Stomach (tissue), 9 donors: Measurements from ENCODE around the gene LHFPL3. TPM values are rescaled to one million over a fixed set of nuclear protein-coding genes. Genes with fewer than 3 reads are reported as not detected.
"Not testable (repeated sequence)": the region's sequence is repeated elsewhere in the genome, so short reads cannot be mapped to it uniquely, and the experiment has no call there.

ENCODE experiments used
- DNase-seq, 2 donors: peaks; one replicate each; pipeline versions ENCODE4 v3.0.0 to v3.0.0-alpha.2; 2013 to 2019
- H3K27ac ChIP-seq, 5 donors: fragments of 200-600 bp in 4 of 5; sonication (generic) in 4 of 5; one replicate each; pipeline ENCODE4 v1.5.1; 2013 to 2019; ENCODE audit warnings: mild to moderate bottlenecking in 1 of 5, moderate library complexity in 1 of 5
- H3K27me3 ChIP-seq, 3 donors: fragments of 200-600 bp; sonication (generic); one replicate each; pipeline ENCODE4 v1.5.1; 2017 to 2019; ENCODE audit warnings: mixed run types in 1 of 3
- H3K36me3 ChIP-seq, 4 donors: fragments of 200-600 bp; sonication (generic); 1 replicate in 3 of 4; 2 replicates in 1 of 4; pipeline ENCODE4 v1.5.1; 2016 to 2019
- H3K4me1 ChIP-seq, 4 donors: fragments of 200-600 bp; sonication (generic); one replicate each; pipeline ENCODE4 v1.5.1; 2016 to 2019
- H3K4me3 ChIP-seq, 4 donors: fragments of 200-600 bp; sonication (generic) in 3 of 4; one replicate each; pipeline ENCODE4 v1.5.1; 2016 to 2019; ENCODE audit warnings: mild to moderate bottlenecking in 1 of 4
- H3K9me3 ChIP-seq, 4 donors: fragments of 200-600 bp; sonication (generic); one replicate each; pipeline ENCODE4 v1.5.1; 2016 to 2019
- CTCF ChIP-seq, 7 experiments: fragments of 450-650 bp in 4 of 7; fragments of 200-600 bp in 3 of 7; sonication (generic) in 3 of 7; IDR thresholded peaks; one replicate each; pipeline ENCODE4 v1.5.1; 2016 to 2019; ENCODE audit warnings: antibody characterized with exemption in 7 of 7, control low read depth in 2 of 7, mild to moderate bottlenecking in 1 of 7
- EP300 ChIP-seq: sonication (generic); formaldehyde crosslinking; IDR thresholded peaks from one replicate; pipeline ENCODE4 v1.6.1; 2017; ENCODE audit warnings: antibody characterized with exemption
- POLR2A ChIP-seq, 4 donors: fragments of 450-650 bp; IDR thresholded peaks; one replicate each; pipeline ENCODE4 v1.6.1; 2016; ENCODE audit warnings: antibody characterized with exemption in 4 of 4, control low read depth in 2 of 4, mild to moderate bottlenecking in 1 of 4, moderate library complexity in 1 of 4
- POLR2AphosphoS5 ChIP-seq, 3 donors: sonication (generic); formaldehyde crosslinking; IDR thresholded peaks; one replicate each; pipeline ENCODE4 v1.6.1; 2016; ENCODE audit warnings: antibody characterized with exemption in 3 of 3
- WGBS, 5 donors: extraction: QIAGEN DNeasy Blood & Tissue Kit in 3 of 5; methylation state at CpG; one replicate each; pipeline versions ENCODE4 v1.1.5 to v1.1.7; 2013 to 2018; 5-methylcytosine and 5-hydroxymethylcytosine counted together
- intact Hi-C: fragments of 100-400 bp; cut with DNase I; formaldehyde crosslinking; loops from one replicate; pipeline ENCODE4 v1.15.1; 2023; ENCODE audit warnings: low total_unique reads
- polyA plus RNA-seq, 3 donors: library from polyadenylated mRNA; stranded (reverse); fragments of 200-250 nt; gene quantifications; one replicate each; pipeline ENCODE4 v1.2.3, GENCODE V29; 2013
- total RNA-seq, 5 donors: library from RNA; depleted of rRNA; stranded (reverse); fragments of >200 nt; gene quantifications; one replicate each; pipeline versions ENCODE4 v1.1.0 to v1.2.3, GENCODE V29; 2014 to 2016
- donor health status: healthy with polysubstance abuse.
- donor health status: Bipolar disorder and iron deficiency.
- donor health status: healthy.

Gene LHFPL3
- total and polyA plus RNA-seq, 8 donors: 0.55 TPM; not detected in 7

GRCh38 chr7:104550362-104550761 lies 222.0 kb downstream of the LHFPL3 start:
- H3K27me3 ChIP-seq: no peaks in the 10 kb centered on the region
- WGBS, 5 donors: 71 to 84% (median 77%) methylated on average over 3 of the region's 3 CpGs
- no peak overlapping the region for H3K4me3 ChIP-seq
- intact Hi-C loops: no loop called here
- TF ChIP-seq EP300 (no peak), POLR2A (IDR thresholded peaks at IDR 0.05) (no peak), CTCF (IDR thresholded peaks at IDR 0.05) (no peak), POLR2AphosphoS5 (IDR thresholded peaks at IDR 0.05) (no peak)
- no peak overlapping the region for H3K27ac ChIP-seq
- DNase-seq: no peak
- H3K36me3 ChIP-seq: no peaks in the 10 kb centered on the region
- H3K4me1 ChIP-seq: no peaks in the 10 kb centered on the region
- H3K9me3 ChIP-seq: peaks cover 0 to 6% (median 0%) of the 10 kb centered on the region in 4 donors

- DNase-seq: no peak
- intact Hi-C loops: no loop called here
- 57 to 67% (median 60%) methylated on average over 1 of the region's 1 CpG for WGBS, 5 donors
- Histone ChIP-seq H3K36me3 (no peaks in the 10 kb centered on the region), H3K4me3 (no peak overlapping the region), H3K27me3 (no peaks in the 10 kb centered on the region), H3K4me1 (no peaks in the 10 kb centered on the region), H3K27ac (no peak overlapping the region), H3K9me3 (peaks cover 0 to 6% (median 2%) of the 10 kb centered on the region in 4 donors)
- TF ChIP-seq CTCF (IDR thresholded peaks at IDR 0.05): no peak
- TF ChIP-seq POLR2AphosphoS5 (IDR thresholded peaks at IDR 0.05): no peak
- TF ChIP-seq POLR2A (IDR thresholded peaks at IDR 0.05): no peak
- TF ChIP-seq EP300: no peak
Observed at GRCh38 chr7:104551226-104551625, 222.8 kb downstream of the LHFPL3 start.

- H3K4me3 ChIP-seq: no peak overlapping the region
- TF ChIP-seq POLR2AphosphoS5 (IDR thresholded peaks at IDR 0.05) (no peak), EP300 (no peak), POLR2A (IDR thresholded peaks at IDR 0.05) (no peak), CTCF (IDR thresholded peaks at IDR 0.05) (no peak)
- H3K4me1 ChIP-seq: no peaks in the 10 kb centered on the region
- no peak overlapping the region for H3K27ac ChIP-seq
- DNase-seq: peak; percentile 28 to 74
- H3K27me3 ChIP-seq: no peaks in the 10 kb centered on the region
- no peaks in the 10 kb centered on the region for H3K36me3 ChIP-seq
- 3 to 12% (median 7%) methylated on average over 3 to 4 of the region's 4 CpGs for WGBS, 5 donors
- intact Hi-C loops: no loop called here
- H3K9me3 ChIP-seq: peaks cover 0 to 9% (median 2%) of the 10 kb centered on the region in 4 donors
Observed at GRCh38 chr7:104552102-104552501, 223.7 kb downstream of the LHFPL3 start.

- intact Hi-C loops: no loop called here
Observed at GRCh38 chr7:104553074-104553473, 224.7 kb downstream of the LHFPL3 start.

GRCh38 chr7:104563350-104563901 lies 235.0 kb downstream of the LHFPL3 start:
- intact Hi-C loops: not testable (repeated sequence)

More at GRCh38 chr7:104553074-104553473, 224.7 kb downstream of the LHFPL3 start:
- Histone ChIP-seq H3K4me1 (no peaks in the 10 kb centered on the region), H3K36me3 (no peaks in the 10 kb centered on the region), H3K27me3 (no peaks in the 10 kb centered on the region), H3K4me3 (no peak overlapping the region), H3K9me3 (peaks cover 0 to 13% (median 2%) of the 10 kb centered on the region in 4 donors), H3K27ac (no peak overlapping the region)
- no peak for DNase-seq
- TF ChIP-seq POLR2AphosphoS5 (IDR thresholded peaks at IDR 0.05): no peak
- no peak for TF ChIP-seq POLR2A (IDR thresholded peaks at IDR 0.05)
- no peak for TF ChIP-seq CTCF (IDR thresholded peaks at IDR 0.05)
- no peak for TF ChIP-seq EP300

More at GRCh38 chr7:104563350-104563901, 235.0 kb downstream of the LHFPL3 start:
- not testable (repeated sequence) for H3K27me3 ChIP-seq, H3K36me3 ChIP-seq, DNase-seq, H3K4me1 ChIP-seq, H3K4me3 ChIP-seq, H3K27ac ChIP-seq, H3K9me3 ChIP-seq
- 89 to 97% (median 93%) methylated on average over 10 to 22 of the region's 22 CpGs for WGBS, 5 donors
